Measurements from ENCODE around the gene KLF17.

DNA sequence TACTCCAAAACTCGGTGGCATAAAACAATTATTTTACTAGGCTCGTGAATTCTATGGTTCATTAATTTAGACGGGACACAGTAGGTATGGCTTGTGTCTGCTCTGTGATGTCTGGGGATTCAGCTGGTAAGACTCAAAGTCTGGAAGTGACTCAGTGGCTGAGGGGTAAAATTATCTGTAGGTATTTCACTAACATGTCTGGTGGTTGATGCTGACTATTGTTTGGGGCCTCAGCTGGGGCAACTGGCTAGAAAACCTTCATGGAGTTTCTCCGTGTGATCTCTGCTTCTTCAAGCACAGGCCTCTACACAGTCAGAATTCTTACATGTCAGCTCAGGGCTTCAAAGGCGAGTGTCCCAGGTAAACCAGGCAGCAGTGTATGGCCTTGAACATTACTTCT is 41.2 kb upstream of the KLF17 start:
- TF ChIP-seq, protein P1, sequence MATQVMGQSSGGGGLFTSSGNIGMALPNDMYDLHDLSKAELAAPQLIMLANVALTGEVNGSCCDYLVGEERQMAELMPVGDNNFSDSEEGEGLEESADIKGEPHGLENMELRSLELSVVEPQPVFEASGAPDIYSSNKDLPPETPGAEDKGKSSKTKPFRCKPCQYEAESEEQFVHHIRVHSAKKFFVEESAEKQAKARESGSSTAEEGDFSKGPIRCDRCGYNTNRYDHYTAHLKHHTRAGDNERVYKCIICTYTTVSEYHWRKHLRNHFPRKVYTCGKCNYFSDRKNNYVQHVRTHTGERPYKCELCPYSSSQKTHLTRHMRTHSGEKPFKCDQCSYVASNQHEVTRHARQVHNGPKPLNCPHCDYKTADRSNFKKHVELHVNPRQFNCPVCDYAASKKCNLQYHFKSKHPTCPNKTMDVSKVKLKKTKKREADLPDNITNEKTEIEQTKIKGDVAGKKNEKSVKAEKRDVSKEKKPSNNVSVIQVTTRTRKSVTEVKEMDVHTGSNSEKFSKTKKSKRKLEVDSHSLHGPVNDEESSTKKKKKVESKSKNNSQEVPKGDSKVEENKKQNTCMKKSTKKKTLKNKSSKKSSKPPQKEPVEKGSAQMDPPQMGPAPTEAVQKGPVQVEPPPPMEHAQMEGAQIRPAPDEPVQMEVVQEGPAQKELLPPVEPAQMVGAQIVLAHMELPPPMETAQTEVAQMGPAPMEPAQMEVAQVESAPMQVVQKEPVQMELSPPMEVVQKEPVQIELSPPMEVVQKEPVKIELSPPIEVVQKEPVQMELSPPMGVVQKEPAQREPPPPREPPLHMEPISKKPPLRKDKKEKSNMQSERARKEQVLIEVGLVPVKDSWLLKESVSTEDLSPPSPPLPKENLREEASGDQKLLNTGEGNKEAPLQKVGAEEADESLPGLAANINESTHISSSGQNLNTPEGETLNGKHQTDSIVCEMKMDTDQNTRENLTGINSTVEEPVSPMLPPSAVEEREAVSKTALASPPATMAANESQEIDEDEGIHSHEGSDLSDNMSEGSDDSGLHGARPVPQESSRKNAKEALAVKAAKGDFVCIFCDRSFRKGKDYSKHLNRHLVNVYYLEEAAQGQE (IDR thresholded peaks at IDR 0.05; ENCODE audit: insufficient replicate concordance, low read depth), result no peak
- TF ChIP-seq, protein P2, sequence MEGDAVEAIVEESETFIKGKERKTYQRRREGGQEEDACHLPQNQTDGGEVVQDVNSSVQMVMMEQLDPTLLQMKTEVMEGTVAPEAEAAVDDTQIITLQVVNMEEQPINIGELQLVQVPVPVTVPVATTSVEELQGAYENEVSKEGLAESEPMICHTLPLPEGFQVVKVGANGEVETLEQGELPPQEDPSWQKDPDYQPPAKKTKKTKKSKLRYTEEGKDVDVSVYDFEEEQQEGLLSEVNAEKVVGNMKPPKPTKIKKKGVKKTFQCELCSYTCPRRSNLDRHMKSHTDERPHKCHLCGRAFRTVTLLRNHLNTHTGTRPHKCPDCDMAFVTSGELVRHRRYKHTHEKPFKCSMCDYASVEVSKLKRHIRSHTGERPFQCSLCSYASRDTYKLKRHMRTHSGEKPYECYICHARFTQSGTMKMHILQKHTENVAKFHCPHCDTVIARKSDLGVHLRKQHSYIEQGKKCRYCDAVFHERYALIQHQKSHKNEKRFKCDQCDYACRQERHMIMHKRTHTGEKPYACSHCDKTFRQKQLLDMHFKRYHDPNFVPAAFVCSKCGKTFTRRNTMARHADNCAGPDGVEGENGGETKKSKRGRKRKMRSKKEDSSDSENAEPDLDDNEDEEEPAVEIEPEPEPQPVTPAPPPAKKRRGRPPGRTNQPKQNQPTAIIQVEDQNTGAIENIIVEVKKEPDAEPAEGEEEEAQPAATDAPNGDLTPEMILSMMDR (IDR thresholded peaks at IDR 0.05; ENCODE audit: insufficient read depth, low read length), result no peak
- TF ChIP-seq POLR2AphosphoS5 (IDR thresholded peaks at IDR 0.05; ENCODE audit: low read depth) (no peak), SPI1 (IDR thresholded peaks at IDR 0.05; ENCODE audit: borderline replicate concordance, low read depth) (no peak)

All from HL-60 (cell line).